HepG2 (cell line): ENCODE data around the gene TMEM183A. TPM values are rescaled to one million over a fixed set of nuclear protein-coding genes. Genes with fewer than 3 reads are reported as not detected.
A peak's percentile ranks its signal among the peaks of the same experiment; 100 is the strongest.

Experiments used
- EEA1 ChIP-seq: sonication (generic); formaldehyde crosslinking; IDR thresholded peaks from 2 replicates; pipeline ENCODE4 v1.5.1; 2020; ENCODE audit warnings: mild to moderate bottlenecking, missing genetic modification reagents, borderline replicate concordance
- FOSL1 ChIP-seq: sonication (generic); formaldehyde crosslinking; IDR thresholded peaks from 2 replicates; pipeline ENCODE4 v1.9.0; 2021; ENCODE audit warnings: missing genetic modification reagents, borderline replicate concordance
- HMG20B ChIP-seq: conservative IDR thresholded peaks from 2 replicates; pipeline ENCODE4 v1.6.1; 2016; ENCODE audit warnings: missing genetic modification reagents, missing compliant biosample characterization
- HNRNPK ChIP-seq: fragments of 200-400 bp; formaldehyde crosslinking; IDR thresholded peaks from 2 replicates; pipeline ENCODE4 v1.6.1; 2018; ENCODE audit warnings: low read length, low read depth, moderate library complexity, mild to moderate bottlenecking; ENCODE audit not compliant: poor library complexity, severe bottlenecking
- HOXA3 ChIP-seq: sonication (generic); formaldehyde crosslinking; IDR thresholded peaks from 2 replicates; pipeline ENCODE4 v1.5.0; 2020; ENCODE audit warnings: missing genetic modification reagents
- KAT8 ChIP-seq: IDR thresholded peaks from 2 replicates; pipeline ENCODE4 v1.6.1; 2016; ENCODE audit warnings: missing genetic modification reagents, missing compliant biosample characterization
- KMT2B ChIP-seq: IDR thresholded peaks from 2 replicates; pipeline ENCODE4 v1.6.1; 2016; ENCODE audit warnings: missing genetic modification reagents, missing compliant biosample characterization
- NCOA5 ChIP-seq: sonication (generic); formaldehyde crosslinking; IDR thresholded peaks from 2 replicates; pipeline ENCODE4 v1.4.0; 2020; ENCODE audit warnings: missing genetic modification reagents
- NR2F1 ChIP-seq, 2 experiments: fragments of 450-650 bp in 1 of 2; formaldehyde crosslinking in 1 of 2; IDR thresholded peaks; 2 replicates each; pipeline versions ENCODE4 v1.5.0 to v1.6.1; 2016 to 2020; ENCODE audit warnings: mild to moderate bottlenecking in 1 of 2, missing compliant biosample characterization in 1 of 2, missing genetic modification reagents in 1 of 2, moderate library complexity in 1 of 2
- SETDB1 ChIP-seq: sonication (generic); formaldehyde crosslinking; IDR thresholded peaks from 2 replicates; pipeline ENCODE4 v1.5.1; 2020; ENCODE audit warnings: missing genetic modification reagents, mild to moderate bottlenecking, borderline replicate concordance
- TARDBP ChIP-seq: sonication (generic); formaldehyde crosslinking; IDR thresholded peaks from 2 replicates; pipeline ENCODE4 v1.8.0; 2022; ENCODE audit warnings: mild to moderate bottlenecking, missing genetic modification reagents
- ZNF101 ChIP-seq: sonication (generic); formaldehyde crosslinking; IDR thresholded peaks from 2 replicates; pipeline ENCODE4 v1.4.0; 2020; ENCODE audit warnings: mild to moderate bottlenecking, low read depth, missing genetic modification reagents, borderline replicate concordance
- ZNF451 ChIP-seq: sonication (generic); formaldehyde crosslinking; IDR thresholded peaks from 2 replicates; pipeline ENCODE4 v1.5.0; 2020; ENCODE audit warnings: mild to moderate bottlenecking, missing genetic modification reagents
- ZSCAN29 ChIP-seq: sonication (generic); formaldehyde crosslinking; conservative IDR thresholded peaks from 2 replicates; pipeline ENCODE4 v1.4.0; 2020; ENCODE audit warnings: mild to moderate bottlenecking, missing genetic modification reagents
- polyA plus RNA-seq, 8 experiments: library from polyadenylated mRNA; depleted of rRNA in 3 of 8; stranded (reverse) in 7 of 8; unstranded in 1 of 8; fragments of >200 nt; fragmentation: Illumina TruSeq in 4 of 8; extraction: Trizol in 4 of 8; gene quantifications; 2 replicates each; pipeline versions ENCODE4 v1.2.1 to v1.2.3, GENCODE V29; 2011 to 2016; ENCODE audit warnings: low read depth in 4 of 8, missing spikeins in 1 of 8, mixed read lengths in 1 of 8; ENCODE audit not compliant: insufficient read depth in 1 of 8
- total RNA-seq, 5 experiments: library from RNA; depleted of rRNA; stranded (reverse); fragments of >200 nt; fragmentation: Illumina TruSeq; extraction: Trizol; gene quantifications; 2 replicates each; pipeline ENCODE4 v1.2.3, GENCODE V29; 2016; ENCODE audit warnings: low read depth in 1 of 5
- TF ChIP-seq, protein P1 (sequence below), 2 experiments: IDR thresholded peaks; 2 replicates each; pipeline ENCODE4 v1.6.1; 2011 to 2012; ENCODE audit warnings: low read length in 2 of 2, borderline replicate concordance in 1 of 2, low read depth in 1 of 2, mild to moderate bottlenecking in 1 of 2, moderate library complexity in 1 of 2
- TF ChIP-seq, protein P2 (sequence below): sonication (generic); formaldehyde crosslinking; IDR thresholded peaks from 2 replicates; pipeline ENCODE4 v1.9.0; 2021; ENCODE audit warnings: missing genetic modification reagents, borderline replicate concordance
- TF ChIP-seq, protein P3 (sequence below): sonication (generic); formaldehyde crosslinking; IDR thresholded peaks from 2 replicates; pipeline ENCODE4 v1.4.0; 2020; ENCODE audit warnings: mild to moderate bottlenecking, missing genetic modification reagents
- TF ChIP-seq, protein P4 (sequence below): sonication (generic); formaldehyde crosslinking; IDR thresholded peaks from 2 replicates; pipeline ENCODE4 v1.4.0; 2020; ENCODE audit warnings: missing genetic modification reagents, borderline replicate concordance
- TF ChIP-seq, protein P5 (sequence below): sonication (generic); formaldehyde crosslinking; IDR thresholded peaks from 2 replicates; pipeline ENCODE4 v1.8.0; 2022; ENCODE audit warnings: mild to moderate bottlenecking, missing genetic modification reagents, borderline replicate concordance

TMEM183A gene
- total and polyA plus RNA-seq, 2 of the 13 experiments (the other 11 are each of a cell fraction or from before 2014, with no cell fraction given), result 59.7 to 82.0 TPM

DNA sequence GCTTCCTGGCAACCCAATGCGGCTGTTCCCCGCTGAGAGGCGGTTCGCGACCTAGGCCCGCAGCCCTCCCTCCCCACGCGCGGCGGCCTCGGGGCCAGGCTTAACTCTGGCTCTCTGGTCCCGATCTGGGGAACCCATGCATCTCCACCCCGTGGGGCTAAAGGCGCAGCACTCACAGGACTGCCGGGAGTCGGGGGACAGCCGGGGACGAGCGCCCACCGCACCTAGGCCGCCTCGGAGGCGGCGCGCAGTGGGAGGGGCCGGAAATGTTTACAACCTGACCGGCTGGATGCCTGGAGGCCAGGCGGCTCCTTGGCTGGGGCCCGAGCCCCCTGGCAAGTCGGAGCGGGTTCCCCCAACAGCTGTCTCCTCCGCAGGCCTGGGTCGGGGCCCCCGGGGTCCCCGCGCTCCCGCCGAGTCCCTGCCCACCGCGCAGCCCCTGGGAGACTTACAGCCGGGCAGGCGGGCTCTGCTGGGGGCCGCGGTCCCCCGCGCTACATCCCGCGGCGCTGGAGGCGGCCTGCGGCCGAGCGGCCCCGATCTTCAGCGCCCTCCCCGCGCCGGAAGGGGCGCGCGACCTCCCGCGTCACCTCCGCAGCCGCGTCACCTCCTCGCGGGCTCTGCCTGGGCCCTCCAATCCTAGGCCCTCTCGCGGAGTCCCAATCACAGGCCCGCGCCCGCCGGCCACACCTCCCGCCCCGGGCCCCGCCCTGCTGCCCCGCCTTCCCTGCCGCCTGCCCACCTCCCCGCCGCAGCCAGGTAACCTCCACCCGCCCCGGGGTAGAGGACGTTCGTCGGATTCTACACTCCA, 49.2 kb upstream of the TMEM183A start, which contains the start of gene ADIPOR1 (continued):
- TF ChIP-seq, protein P1, sequence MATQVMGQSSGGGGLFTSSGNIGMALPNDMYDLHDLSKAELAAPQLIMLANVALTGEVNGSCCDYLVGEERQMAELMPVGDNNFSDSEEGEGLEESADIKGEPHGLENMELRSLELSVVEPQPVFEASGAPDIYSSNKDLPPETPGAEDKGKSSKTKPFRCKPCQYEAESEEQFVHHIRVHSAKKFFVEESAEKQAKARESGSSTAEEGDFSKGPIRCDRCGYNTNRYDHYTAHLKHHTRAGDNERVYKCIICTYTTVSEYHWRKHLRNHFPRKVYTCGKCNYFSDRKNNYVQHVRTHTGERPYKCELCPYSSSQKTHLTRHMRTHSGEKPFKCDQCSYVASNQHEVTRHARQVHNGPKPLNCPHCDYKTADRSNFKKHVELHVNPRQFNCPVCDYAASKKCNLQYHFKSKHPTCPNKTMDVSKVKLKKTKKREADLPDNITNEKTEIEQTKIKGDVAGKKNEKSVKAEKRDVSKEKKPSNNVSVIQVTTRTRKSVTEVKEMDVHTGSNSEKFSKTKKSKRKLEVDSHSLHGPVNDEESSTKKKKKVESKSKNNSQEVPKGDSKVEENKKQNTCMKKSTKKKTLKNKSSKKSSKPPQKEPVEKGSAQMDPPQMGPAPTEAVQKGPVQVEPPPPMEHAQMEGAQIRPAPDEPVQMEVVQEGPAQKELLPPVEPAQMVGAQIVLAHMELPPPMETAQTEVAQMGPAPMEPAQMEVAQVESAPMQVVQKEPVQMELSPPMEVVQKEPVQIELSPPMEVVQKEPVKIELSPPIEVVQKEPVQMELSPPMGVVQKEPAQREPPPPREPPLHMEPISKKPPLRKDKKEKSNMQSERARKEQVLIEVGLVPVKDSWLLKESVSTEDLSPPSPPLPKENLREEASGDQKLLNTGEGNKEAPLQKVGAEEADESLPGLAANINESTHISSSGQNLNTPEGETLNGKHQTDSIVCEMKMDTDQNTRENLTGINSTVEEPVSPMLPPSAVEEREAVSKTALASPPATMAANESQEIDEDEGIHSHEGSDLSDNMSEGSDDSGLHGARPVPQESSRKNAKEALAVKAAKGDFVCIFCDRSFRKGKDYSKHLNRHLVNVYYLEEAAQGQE (IDR thresholded peaks at IDR 0.05; ENCODE audit: borderline replicate concordance in 1 of 2, low read depth in 1 of 2, low read length in 2 of 2), result no peak
- TF ChIP-seq, protein P2, sequence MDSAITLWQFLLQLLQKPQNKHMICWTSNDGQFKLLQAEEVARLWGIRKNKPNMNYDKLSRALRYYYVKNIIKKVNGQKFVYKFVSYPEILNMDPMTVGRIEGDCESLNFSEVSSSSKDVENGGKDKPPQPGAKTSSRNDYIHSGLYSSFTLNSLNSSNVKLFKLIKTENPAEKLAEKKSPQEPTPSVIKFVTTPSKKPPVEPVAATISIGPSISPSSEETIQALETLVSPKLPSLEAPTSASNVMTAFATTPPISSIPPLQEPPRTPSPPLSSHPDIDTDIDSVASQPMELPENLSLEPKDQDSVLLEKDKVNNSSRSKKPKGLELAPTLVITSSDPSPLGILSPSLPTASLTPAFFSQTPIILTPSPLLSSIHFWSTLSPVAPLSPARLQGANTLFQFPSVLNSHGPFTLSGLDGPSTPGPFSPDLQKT, result no peak
- TF ChIP-seq EEA1 (CRISPR knock-in tag), result peak; percentile 59; the same call in 1 of the 2 replicates
- no peak for TF ChIP-seq HMG20B (CRISPR knock-in tag)
- TF ChIP-seq, protein P3, sequence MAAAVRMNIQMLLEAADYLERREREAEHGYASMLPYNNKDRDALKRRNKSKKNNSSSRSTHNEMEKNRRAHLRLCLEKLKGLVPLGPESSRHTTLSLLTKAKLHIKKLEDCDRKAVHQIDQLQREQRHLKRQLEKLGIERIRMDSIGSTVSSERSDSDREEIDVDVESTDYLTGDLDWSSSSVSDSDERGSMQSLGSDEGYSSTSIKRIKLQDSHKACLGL, result no peak
- TF ChIP-seq HOXA3 (CRISPR knock-in tag), result peak; percentile 82
- TF ChIP-seq KMT2B, result no peak
- TF ChIP-seq HNRNPK, result no peak
- no peak for TF ChIP-seq ZSCAN29 (CRISPR knock-in tag)
- TF ChIP-seq SETDB1, result no peak
- no peak for TF ChIP-seq NCOA5 (CRISPR knock-in tag)
- peak in 1 of 2 experiments; percentile 42; a peak in 1 of 4 replicates for TF ChIP-seq NR2F1 (CRISPR knock-in tag; IDR thresholded peaks at IDR 0.05)
- TF ChIP-seq FOSL1 (CRISPR knock-in tag), result no peak
- TF ChIP-seq ZNF101 (CRISPR knock-in tag), result no peak
- TF ChIP-seq ZNF451 (CRISPR knock-in tag), result no peak
- TF ChIP-seq, protein P4, sequence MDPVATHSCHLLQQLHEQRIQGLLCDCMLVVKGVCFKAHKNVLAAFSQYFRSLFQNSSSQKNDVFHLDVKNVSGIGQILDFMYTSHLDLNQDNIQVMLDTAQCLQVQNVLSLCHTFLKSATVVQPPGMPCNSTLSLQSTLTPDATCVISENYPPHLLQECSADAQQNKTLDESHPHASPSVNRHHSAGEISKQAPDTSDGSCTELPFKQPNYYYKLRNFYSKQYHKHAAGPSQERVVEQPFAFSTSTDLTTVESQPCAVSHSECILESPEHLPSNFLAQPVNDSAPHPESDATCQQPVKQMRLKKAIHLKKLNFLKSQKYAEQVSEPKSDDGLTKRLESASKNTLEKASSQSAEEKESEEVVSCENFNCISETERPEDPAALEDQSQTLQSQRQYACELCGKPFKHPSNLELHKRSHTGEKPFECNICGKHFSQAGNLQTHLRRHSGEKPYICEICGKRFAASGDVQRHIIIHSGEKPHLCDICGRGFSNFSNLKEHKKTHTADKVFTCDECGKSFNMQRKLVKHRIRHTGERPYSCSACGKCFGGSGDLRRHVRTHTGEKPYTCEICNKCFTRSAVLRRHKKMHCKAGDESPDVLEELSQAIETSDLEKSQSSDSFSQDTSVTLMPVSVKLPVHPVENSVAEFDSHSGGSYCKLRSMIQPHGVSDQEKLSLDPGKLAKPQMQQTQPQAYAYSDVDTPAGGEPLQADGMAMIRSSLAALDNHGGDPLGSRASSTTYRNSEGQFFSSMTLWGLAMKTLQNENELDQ (CRISPR knock-in tag), result no peak
- TF ChIP-seq, protein P5, sequence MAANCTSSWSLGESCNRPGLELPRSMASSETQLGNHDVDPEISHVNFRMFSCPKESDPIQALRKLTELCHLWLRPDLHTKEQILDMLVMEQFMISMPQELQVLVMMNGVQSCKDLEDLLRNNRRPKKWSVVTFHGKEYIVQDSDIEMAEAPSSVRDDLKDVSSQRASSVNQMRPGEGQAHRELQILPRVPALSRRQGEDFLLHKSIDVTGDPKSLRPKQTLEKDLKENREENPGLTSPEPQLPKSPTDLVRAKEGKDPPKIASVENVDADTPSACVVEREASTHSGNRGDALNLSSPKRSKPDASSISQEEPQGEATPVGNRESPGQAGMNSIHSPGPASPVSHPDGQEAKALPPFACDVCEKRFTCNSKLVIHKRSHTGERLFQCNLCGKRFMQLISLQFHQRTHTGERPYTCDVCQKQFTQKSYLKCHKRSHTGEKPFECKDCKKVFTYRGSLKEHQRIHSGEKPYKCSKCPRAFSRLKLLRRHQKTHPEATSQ, result no peak
- TF ChIP-seq KAT8 (CRISPR knock-in tag), result peak; percentile 69; the same call in 1 of the 2 replicates
- peak; percentile 63 for TF ChIP-seq TARDBP (CRISPR knock-in tag)
